SK-N-SH (cell line): Measurements from ENCODE around the gene AJUBA. TPM values are rescaled to one million over a fixed set of nuclear protein-coding genes. Genes with fewer than 3 reads are reported as not detected.

Experiments
- CTCF ChIA-PET: fragments of 300-600, 350-600 bp; formaldehyde crosslinking; extraction: SDS; loops from one replicate; lab custom pipeline; 2021; lab: Yijun Ruan, JAX
- POLR2A ChIA-PET: fragments of 350-600 bp; sonication (Branson Sonifier 250); formaldehyde crosslinking; extraction: SDS; loops from one replicate; lab custom pipeline; 2020; ENCODE audit warnings: antibody characterized with exemption, inconsistent platforms; lab: Yijun Ruan, JAX
- DNase-seq: peaks from one replicate; pipeline ENCODE4 v3.0.0; 2012
- H2AFZ ChIP-seq: fragments of 200-600 bp; sonication (generic); 2 replicates; pipeline ENCODE4 v1.8.1; 2016; ENCODE audit warnings: antibody characterized with exemption, mild to moderate bottlenecking, low read depth
- H3F3A ChIP-seq: fragments of 200-600 bp; sonication (generic); replicated peaks from 2 replicates; pipeline ENCODE3; 2016; ENCODE audit warnings: antibody characterized with exemption, mild to moderate bottlenecking; ENCODE audit not compliant: insufficient read depth
- H3K27ac ChIP-seq, 2 experiments: fragments of 200-500 bp in 1 of 2; fragments of 200-600 bp in 1 of 2; sonication (Bioruptor generic) in 1 of 2; sonication (generic), shearing (Covaris generic) in 1 of 2; 2 replicates each; pipeline versions ENCODE4 v1.5.1 to v1.6.1; 2014 to 2016; ENCODE audit warnings: low read depth in 2 of 2, inconsistent platforms in 1 of 2, low read length in 1 of 2, mild to moderate bottlenecking in 1 of 2, mixed read lengths in 1 of 2
- H3K27me3 ChIP-seq: fragments of 200-600 bp; sonication (generic), shearing (Covaris generic); 2 replicates; pipeline ENCODE4 v1.6.1; 2016; ENCODE audit warnings: mixed run types; ENCODE audit not compliant: insufficient read depth
- H3K36me3 ChIP-seq, 2 experiments: fragments of 200-500 bp in 1 of 2; fragments of 200-600 bp in 1 of 2; sonication (Bioruptor generic) in 1 of 2; sonication (generic) in 1 of 2; replicated peaks in 1 of 2; 2 replicates each; pipeline versions ENCODE3 to v1.5.1; 2014 to 2016; ENCODE audit warnings: low read length in 1 of 2, mild to moderate bottlenecking in 1 of 2; ENCODE audit not compliant: insufficient read depth in 2 of 2, control insufficient read depth in 1 of 2
- H3K4me1 ChIP-seq, 2 experiments: fragments of 200-500 bp in 1 of 2; fragments of 200-600 bp in 1 of 2; sonication (Bioruptor generic) in 1 of 2; sonication (generic), shearing (Covaris generic) in 1 of 2; 2 replicates each; pipeline versions ENCODE4 v1.5.1 to v1.6.1; 2014 to 2016; ENCODE audit warnings: low read depth in 1 of 2, low read length in 1 of 2, mixed run types in 1 of 2; ENCODE audit not compliant: insufficient read depth in 2 of 2, control insufficient read depth in 1 of 2
- H3K4me2 ChIP-seq: fragments of 200-600 bp; sonication (generic), shearing (Covaris generic); 2 replicates; pipeline ENCODE4 v1.6.1; 2017; ENCODE audit warnings: mixed run types
- H3K4me3 ChIP-seq, 2 experiments: fragments of 200-500 bp in 1 of 2; fragments of 200-600 bp in 1 of 2; sonication (Bioruptor generic) in 1 of 2; sonication (generic), shearing (Covaris generic) in 1 of 2; 2 replicates each; pipeline versions ENCODE4 v1.5.1 to v1.8.1; 2014 to 2016; ENCODE audit warnings: low read depth in 2 of 2, inconsistent platforms in 1 of 2, low read length in 1 of 2, mild to moderate bottlenecking in 1 of 2, mixed read lengths in 1 of 2, moderate library complexity in 1 of 2
- H3K79me2 ChIP-seq: fragments of 200-600 bp; sonication (generic); 2 replicates; pipeline ENCODE4 v1.8.1; 2017; ENCODE audit warnings: mild to moderate bottlenecking; ENCODE audit not compliant: insufficient read depth
- H3K9ac ChIP-seq: fragments of 200-600 bp; sonication (generic); 2 replicates; pipeline ENCODE4 v1.6.1; 2017; ENCODE audit warnings: mixed run types
- H3K9me2 ChIP-seq: fragments of 200-600 bp; sonication (generic); 2 replicates; pipeline ENCODE4 v1.6.1; 2017; ENCODE audit warnings: mixed run types
- H3K9me3 ChIP-seq: fragments of 200-600 bp; sonication (generic); 2 replicates; pipeline ENCODE4 v1.6.1; 2017; ENCODE audit warnings: mixed run types, mild to moderate bottlenecking, moderate library complexity
- H4K20me1 ChIP-seq: fragments of 200-600 bp; sonication (generic); 2 replicates; pipeline ENCODE4 v1.6.1; 2017; ENCODE audit warnings: mild to moderate bottlenecking, mixed run types; ENCODE audit not compliant: insufficient read depth
- EP300 ChIP-seq, 2 experiments: IDR thresholded peaks; 2 replicates each; pipeline versions ENCODE4 v1.4.0 to v1.6.1; 2012; ENCODE audit warnings: borderline replicate concordance in 1 of 2, low read depth in 1 of 2, low read length in 1 of 2
- FOSL2 ChIP-seq: IDR thresholded peaks from 2 replicates; pipeline ENCODE4 v1.4.0; 2012; ENCODE audit warnings: low read depth, mild to moderate bottlenecking, moderate library complexity, borderline replicate concordance
- FOXM1 ChIP-seq: IDR thresholded peaks from 2 replicates; pipeline ENCODE4 v1.4.0; 2012; ENCODE audit warnings: low read depth, mild to moderate bottlenecking
- GABPA ChIP-seq: IDR thresholded peaks from 2 replicates; pipeline ENCODE4 v1.4.0; 2012; ENCODE audit warnings: low read depth, mild to moderate bottlenecking
- MAX ChIP-seq: IDR thresholded peaks from 2 replicates; pipeline ENCODE4 v1.4.0; 2012; ENCODE audit warnings: low read depth
- NFIC ChIP-seq: IDR thresholded peaks from 2 replicates; pipeline ENCODE4 v1.4.0; 2012; ENCODE audit warnings: borderline replicate concordance
- RCOR1 ChIP-seq: fragments of 150-350 bp; IDR thresholded peaks from 2 replicates; pipeline ENCODE4 v1.6.1; 2017; ENCODE audit warnings: antibody characterized with exemption, low read length
- RFX5 ChIP-seq: IDR thresholded peaks from 2 replicates; pipeline ENCODE4 v1.6.1; 2012; ENCODE audit warnings: mild to moderate bottlenecking, improper control_type of control experiment, low read length
- RXRA ChIP-seq: IDR thresholded peaks from 2 replicates; pipeline ENCODE4 v1.4.0; 2012; ENCODE audit warnings: low read depth, mild to moderate bottlenecking, borderline replicate concordance
- TAF1 ChIP-seq: IDR thresholded peaks from 2 replicates; pipeline ENCODE4 v1.6.1; 2012; ENCODE audit warnings: low read depth, mild to moderate bottlenecking, low read length, moderate library complexity, borderline replicate concordance
- TCF12 ChIP-seq: IDR thresholded peaks from 2 replicates; pipeline ENCODE4 v1.4.0; 2012
- TEAD4 ChIP-seq: IDR thresholded peaks from 2 replicates; pipeline ENCODE4 v1.4.0; 2012; ENCODE audit warnings: mild to moderate bottlenecking, borderline replicate concordance; ENCODE audit not compliant: insufficient read depth
- USF1 ChIP-seq: IDR thresholded peaks from 2 replicates; pipeline ENCODE4 v1.4.0; 2012; ENCODE audit warnings: low read depth, borderline replicate concordance
- ZBTB33 ChIP-seq: IDR thresholded peaks from 2 replicates; pipeline ENCODE4 v1.4.0; 2012; ENCODE audit warnings: low read depth, borderline replicate concordance
- WGBS: methylation state at CpG from one replicate; pipeline ENCODE4 v1.1.6; 2017; ENCODE audit warnings: low lambda C conversion rate; 5-methylcytosine and 5-hydroxymethylcytosine counted together
- polyA plus RNA-seq, 3 experiments: library from polyadenylated mRNA; depleted of rRNA; stranded (reverse); fragments of >200 nt; gene quantifications; 2 replicates each; pipeline ENCODE4 v1.2.3, GENCODE V29; 2012
- TF ChIP-seq, protein P1 (sequence below): fragments of 200-600 bp; sonication (generic); IDR thresholded peaks from 2 replicates; pipeline ENCODE4 v1.6.1; 2017; ENCODE audit warnings: antibody characterized with exemption, mild to moderate bottlenecking, moderate library complexity
- TF ChIP-seq, protein P2 (sequence below): IDR thresholded peaks from 2 replicates; pipeline ENCODE4 v1.6.1; 2012; ENCODE audit warnings: mild to moderate bottlenecking, low read depth, low read length, moderate library complexity

AJUBA gene
- polyA plus RNA-seq, 1 of the 3 experiments (the other 2 are of a cell fraction), result 24.4 TPM

DNA sequence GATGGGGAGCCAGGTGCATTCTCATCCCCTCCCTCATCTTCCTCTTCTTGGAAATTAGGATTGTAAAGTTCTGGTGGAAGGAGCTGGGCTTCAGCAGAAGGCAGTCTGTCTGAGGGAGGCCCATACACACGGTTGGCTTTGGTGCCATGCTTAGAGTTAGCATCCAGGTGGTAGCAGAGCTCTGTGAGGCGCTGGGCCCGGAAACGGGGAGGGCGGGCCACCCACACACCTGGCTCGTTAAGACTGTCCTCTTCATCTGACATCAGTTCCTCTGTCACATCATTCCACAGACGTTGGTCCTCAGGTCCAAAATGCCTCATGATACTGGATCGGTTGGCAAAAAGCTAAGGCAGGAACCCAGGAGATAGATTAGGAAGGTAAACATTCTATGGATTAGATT, 4.9 kb upstream of the AJUBA start:
- Histone ChIP-seq H4K20me1 (no peaks in the 10 kb centered on the region), H3K4me1 (peaks cover 0 to 4% of the 10 kb centered on the region in 2 experiments; a peak in 1 of 4 replicates), H3F3A (no peaks in the 10 kb centered on the region), H3K4me2 (no peak overlapping the region), H3K4me3 (no peak overlapping the region), H3K36me3 (no peaks in the 10 kb centered on the region), H2AFZ (no peak overlapping the region), H3K9me3 (no peaks in the 10 kb centered on the region), H3K27me3 (no peaks in the 10 kb centered on the region), H3K79me2 (peaks cover 14% of the 10 kb centered on the region; the same call in 1 of the 2 replicates), H3K9me2 (no peaks in the 10 kb centered on the region), H3K9ac (no peak overlapping the region), H3K27ac (no peak overlapping the region)
- DNase-seq, result no peak
- TF ChIP-seq TEAD4, result no peak
- no peak for TF ChIP-seq FOSL2
- no peak for TF ChIP-seq MAX
- TF ChIP-seq TCF12, result no peak
- TF ChIP-seq RCOR1, result no peak
- no peak for TF ChIP-seq TAF1
- TF ChIP-seq FOXM1, result no peak
- TF ChIP-seq, protein P1, sequence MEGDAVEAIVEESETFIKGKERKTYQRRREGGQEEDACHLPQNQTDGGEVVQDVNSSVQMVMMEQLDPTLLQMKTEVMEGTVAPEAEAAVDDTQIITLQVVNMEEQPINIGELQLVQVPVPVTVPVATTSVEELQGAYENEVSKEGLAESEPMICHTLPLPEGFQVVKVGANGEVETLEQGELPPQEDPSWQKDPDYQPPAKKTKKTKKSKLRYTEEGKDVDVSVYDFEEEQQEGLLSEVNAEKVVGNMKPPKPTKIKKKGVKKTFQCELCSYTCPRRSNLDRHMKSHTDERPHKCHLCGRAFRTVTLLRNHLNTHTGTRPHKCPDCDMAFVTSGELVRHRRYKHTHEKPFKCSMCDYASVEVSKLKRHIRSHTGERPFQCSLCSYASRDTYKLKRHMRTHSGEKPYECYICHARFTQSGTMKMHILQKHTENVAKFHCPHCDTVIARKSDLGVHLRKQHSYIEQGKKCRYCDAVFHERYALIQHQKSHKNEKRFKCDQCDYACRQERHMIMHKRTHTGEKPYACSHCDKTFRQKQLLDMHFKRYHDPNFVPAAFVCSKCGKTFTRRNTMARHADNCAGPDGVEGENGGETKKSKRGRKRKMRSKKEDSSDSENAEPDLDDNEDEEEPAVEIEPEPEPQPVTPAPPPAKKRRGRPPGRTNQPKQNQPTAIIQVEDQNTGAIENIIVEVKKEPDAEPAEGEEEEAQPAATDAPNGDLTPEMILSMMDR, result no peak
- no peak for TF ChIP-seq EP300 (IDR thresholded peaks at IDR 0.05; ENCODE audit: borderline replicate concordance in 1 of 2, low read depth in 1 of 2, low read length in 1 of 2)
- TF ChIP-seq USF1, result no peak
- no peak for TF ChIP-seq RXRA
- no peak for TF ChIP-seq ZBTB33
- no peak for TF ChIP-seq GABPA
- TF ChIP-seq, protein P2, sequence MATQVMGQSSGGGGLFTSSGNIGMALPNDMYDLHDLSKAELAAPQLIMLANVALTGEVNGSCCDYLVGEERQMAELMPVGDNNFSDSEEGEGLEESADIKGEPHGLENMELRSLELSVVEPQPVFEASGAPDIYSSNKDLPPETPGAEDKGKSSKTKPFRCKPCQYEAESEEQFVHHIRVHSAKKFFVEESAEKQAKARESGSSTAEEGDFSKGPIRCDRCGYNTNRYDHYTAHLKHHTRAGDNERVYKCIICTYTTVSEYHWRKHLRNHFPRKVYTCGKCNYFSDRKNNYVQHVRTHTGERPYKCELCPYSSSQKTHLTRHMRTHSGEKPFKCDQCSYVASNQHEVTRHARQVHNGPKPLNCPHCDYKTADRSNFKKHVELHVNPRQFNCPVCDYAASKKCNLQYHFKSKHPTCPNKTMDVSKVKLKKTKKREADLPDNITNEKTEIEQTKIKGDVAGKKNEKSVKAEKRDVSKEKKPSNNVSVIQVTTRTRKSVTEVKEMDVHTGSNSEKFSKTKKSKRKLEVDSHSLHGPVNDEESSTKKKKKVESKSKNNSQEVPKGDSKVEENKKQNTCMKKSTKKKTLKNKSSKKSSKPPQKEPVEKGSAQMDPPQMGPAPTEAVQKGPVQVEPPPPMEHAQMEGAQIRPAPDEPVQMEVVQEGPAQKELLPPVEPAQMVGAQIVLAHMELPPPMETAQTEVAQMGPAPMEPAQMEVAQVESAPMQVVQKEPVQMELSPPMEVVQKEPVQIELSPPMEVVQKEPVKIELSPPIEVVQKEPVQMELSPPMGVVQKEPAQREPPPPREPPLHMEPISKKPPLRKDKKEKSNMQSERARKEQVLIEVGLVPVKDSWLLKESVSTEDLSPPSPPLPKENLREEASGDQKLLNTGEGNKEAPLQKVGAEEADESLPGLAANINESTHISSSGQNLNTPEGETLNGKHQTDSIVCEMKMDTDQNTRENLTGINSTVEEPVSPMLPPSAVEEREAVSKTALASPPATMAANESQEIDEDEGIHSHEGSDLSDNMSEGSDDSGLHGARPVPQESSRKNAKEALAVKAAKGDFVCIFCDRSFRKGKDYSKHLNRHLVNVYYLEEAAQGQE, result no peak
- TF ChIP-seq NFIC, result no peak
- TF ChIP-seq RFX5, result no peak
- POLR2A ChIA-PET, result interaction anchor here (1.0 to 2.1 kb wide), 6 partner anchors 8 to 71 kb away, joined by 3 to 27 read pairs (median 6); partner anchors contain the start of gene CDH24
- CTCF ChIA-PET, result interaction anchor here (0.8 to 34.9 kb wide), 39 partner anchors 8 to 1165 kb away, joined by 3 to 1566 read pairs (median 7); partner anchors contain the start of genes CDH24, HAUS4, PRMT5 and PSMB11
- 81% methylated on average over 8 of the region's 8 CpGs for WGBS
